GM12878 (cell line): ENCODE measurements around the gene MICAL3.

Experiments
- ATF3 ChIP-seq: IDR thresholded peaks from 2 replicates; pipeline ENCODE4 v1.6.1; 2011; ENCODE audit warnings: low read depth, mild to moderate bottlenecking, low read length, moderate library complexity, borderline replicate concordance; ENCODE audit errors: extremely low read depth
- CTCF ChIP-seq, 3 experiments: IDR thresholded peaks in 2 of 3; conservative IDR thresholded peaks in 1 of 3; 2 replicates each; pipeline ENCODE4 v1.5.1; 2011; ENCODE audit warnings: low read depth in 3 of 3, low read length in 3 of 3, mild to moderate bottlenecking in 3 of 3, control low read depth in 2 of 3, moderate library complexity in 2 of 3, inconsistent platforms in 1 of 3, mixed read lengths in 1 of 3; ENCODE audit not compliant: control insufficient read depth in 2 of 3, insufficient read depth in 1 of 3; ENCODE audit errors: extremely low read depth in 1 of 3
- EP300 ChIP-seq, 2 experiments: fragments of 150-350 bp in 1 of 2; IDR thresholded peaks; 2 replicates each; pipeline ENCODE4 v1.6.1; 2011 to 2012; ENCODE audit warnings: low read depth in 2 of 2, low read length in 2 of 2, borderline replicate concordance in 1 of 2, improper control_type of control experiment in 1 of 2, inconsistent platforms in 1 of 2; ENCODE audit not compliant: control insufficient read depth in 1 of 2
- JUND ChIP-seq: IDR thresholded peaks from 2 replicates; pipeline ENCODE4 v1.6.1; 2012; ENCODE audit warnings: low read depth, mild to moderate bottlenecking, low read length, improper control_type of control experiment, moderate library complexity
- SREBF2 ChIP-seq: IDR thresholded peaks from 2 replicates; pipeline ENCODE4 v1.6.1; 2012; ENCODE audit warnings: mild to moderate bottlenecking, low read length
- ZBTB11 ChIP-seq: fragments of 450-650 bp; formaldehyde crosslinking; IDR thresholded peaks from 2 replicates; pipeline ENCODE4 v1.5.0; 2022; ENCODE audit warnings: mild to moderate bottlenecking, missing genetic modification characterization

- TF ChIP-seq CTCF (IDR thresholded peaks at IDR 0.05 in 2 of 3, conservative IDR thresholded peaks at IDR 0.05 in 1 of 3; ENCODE audit: control insufficient read depth in 2 of 3, extremely low read depth in 1 of 3, insufficient read depth in 1 of 3, low read depth in 3 of 3, low read length in 3 of 3) (peak in 2 of 3 experiments; percentile 22 to 48; a peak in 3 of 6 replicates), JUND (peak; percentile 58; the same call in 1 of the 2 replicates), SREBF2 (no peak), ATF3 (no peak), ZBTB11 (CRISPR knock-in tag) (no peak), EP300 (IDR thresholded peaks at IDR 0.05; ENCODE audit: borderline replicate concordance in 1 of 2, control insufficient read depth in 1 of 2, low read depth in 2 of 2, low read length in 2 of 2) (peak; percentile 10 to 91; a peak in 2 of 4 replicates)
Measured at GRCh38 chr22:17795661-17796548, 228.5 kb downstream of the MICAL3 start.
